GM12875 (cell line): ENCODE data around the gene GNAT2.

Experiments used
- H3K4me3 ChIP-seq: one replicate; pipeline ENCODE4 v1.5.1; 2011; ENCODE audit warnings: low read depth, low read length, control low read depth
- TF ChIP-seq, protein P1 (sequence below): IDR thresholded peaks from 2 replicates; pipeline ENCODE4 v1.5.1; 2011; ENCODE audit warnings: low read depth, mild to moderate bottlenecking, control low read depth, inconsistent platforms, low read length, moderate library complexity, borderline replicate concordance; ENCODE audit not compliant: insufficient read depth

Gene GNAT2

DNA sequence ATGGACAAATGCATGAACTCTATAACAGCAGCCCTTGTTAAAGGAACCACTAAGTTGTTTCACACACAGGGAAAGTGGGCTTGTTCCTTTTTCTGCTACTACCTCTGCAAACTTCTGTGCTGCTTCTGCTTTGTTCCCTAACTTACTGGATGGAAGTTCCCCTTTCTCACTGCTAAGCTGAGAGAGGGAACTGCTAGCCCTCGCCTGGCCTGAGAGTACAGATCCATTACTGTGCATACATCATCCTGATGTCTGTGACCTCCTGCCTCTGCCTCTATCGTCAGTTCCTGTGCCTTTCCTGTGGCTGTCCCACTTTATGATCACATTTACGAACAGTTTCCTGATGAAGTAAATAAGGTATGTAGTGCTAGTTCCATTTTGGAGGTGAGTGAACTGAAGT, 3.5 kb downstream of the GNAT2 start:
- H3K4me3 ChIP-seq: no peak overlapping the region
- TF ChIP-seq, protein P1, sequence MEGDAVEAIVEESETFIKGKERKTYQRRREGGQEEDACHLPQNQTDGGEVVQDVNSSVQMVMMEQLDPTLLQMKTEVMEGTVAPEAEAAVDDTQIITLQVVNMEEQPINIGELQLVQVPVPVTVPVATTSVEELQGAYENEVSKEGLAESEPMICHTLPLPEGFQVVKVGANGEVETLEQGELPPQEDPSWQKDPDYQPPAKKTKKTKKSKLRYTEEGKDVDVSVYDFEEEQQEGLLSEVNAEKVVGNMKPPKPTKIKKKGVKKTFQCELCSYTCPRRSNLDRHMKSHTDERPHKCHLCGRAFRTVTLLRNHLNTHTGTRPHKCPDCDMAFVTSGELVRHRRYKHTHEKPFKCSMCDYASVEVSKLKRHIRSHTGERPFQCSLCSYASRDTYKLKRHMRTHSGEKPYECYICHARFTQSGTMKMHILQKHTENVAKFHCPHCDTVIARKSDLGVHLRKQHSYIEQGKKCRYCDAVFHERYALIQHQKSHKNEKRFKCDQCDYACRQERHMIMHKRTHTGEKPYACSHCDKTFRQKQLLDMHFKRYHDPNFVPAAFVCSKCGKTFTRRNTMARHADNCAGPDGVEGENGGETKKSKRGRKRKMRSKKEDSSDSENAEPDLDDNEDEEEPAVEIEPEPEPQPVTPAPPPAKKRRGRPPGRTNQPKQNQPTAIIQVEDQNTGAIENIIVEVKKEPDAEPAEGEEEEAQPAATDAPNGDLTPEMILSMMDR: no peak

DNA sequence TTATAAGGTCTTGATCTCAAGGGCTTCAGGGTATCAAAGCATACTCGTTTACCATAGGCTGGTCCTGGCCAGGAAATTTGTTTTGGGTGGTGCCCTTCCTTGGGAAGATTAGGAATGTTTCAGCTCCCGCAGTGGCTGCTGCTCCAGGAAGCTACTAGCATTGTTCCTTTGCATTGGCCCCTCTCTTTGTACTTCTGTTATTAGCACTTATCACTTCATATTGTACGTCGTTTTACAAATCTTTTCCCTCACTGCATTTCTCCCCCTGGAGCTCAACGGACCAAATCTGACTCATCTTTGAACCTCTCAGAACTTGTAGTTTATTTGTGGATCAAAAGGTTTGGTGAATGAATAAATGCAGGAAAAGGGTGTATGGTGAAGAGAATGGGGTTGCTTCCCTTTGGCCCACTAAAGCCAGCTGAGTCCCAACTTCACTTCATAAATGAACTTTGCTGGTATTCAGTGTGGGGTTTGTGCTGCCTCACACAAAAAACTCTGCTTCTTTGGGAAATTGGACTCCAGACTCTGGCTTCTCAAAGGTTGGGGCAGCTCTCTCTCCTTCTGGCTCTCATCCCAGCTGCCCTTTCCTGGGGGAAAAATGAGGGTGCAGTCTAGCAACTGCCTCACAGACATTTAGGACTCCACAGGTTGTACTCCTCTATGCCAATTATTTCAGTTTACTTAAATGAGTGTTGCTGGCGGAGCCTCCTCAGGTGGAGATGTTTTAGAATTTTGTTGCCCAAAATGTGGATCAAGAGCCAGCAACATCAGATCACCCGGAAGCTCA, 5.9 kb downstream of the GNAT2 start:
- TF ChIP-seq, protein P1: no peak
- no peak overlapping the region for H3K4me3 ChIP-seq

DNA sequence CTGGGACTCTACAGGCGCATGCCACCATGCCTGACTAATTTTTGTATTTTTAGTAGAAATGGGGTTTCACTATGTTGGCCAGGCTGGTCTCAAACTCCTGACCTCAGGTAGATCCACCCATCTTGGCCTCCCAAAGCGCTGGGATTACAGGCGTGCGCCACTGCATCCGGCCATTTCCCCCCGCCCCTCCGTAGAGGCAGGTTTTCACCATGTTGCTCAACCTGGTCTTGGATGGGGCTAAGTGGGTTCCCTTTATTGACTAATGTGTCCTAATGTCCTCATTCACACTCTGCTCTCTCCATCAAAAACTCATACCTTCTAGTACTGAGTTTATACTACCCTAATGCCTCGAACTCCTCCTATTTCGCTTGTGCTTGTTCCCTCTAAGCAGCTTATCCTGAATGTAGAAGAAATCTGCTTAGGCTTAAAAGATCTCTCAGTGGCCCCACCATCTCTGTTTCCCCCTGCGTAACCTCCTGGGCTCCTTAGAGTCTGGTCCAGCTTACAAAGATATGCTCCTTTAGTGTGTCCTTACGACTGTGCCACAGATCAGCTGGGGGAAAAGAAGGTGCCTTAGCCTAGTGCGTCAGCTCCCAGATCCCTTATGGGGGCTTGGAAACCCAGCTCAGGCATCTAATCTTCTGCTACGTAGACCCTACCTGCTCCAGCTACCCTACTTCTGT, 8.0 kb downstream of the GNAT2 start:
- no peak overlapping the region for H3K4me3 ChIP-seq
- TF ChIP-seq, protein P1: no peak

DNA sequence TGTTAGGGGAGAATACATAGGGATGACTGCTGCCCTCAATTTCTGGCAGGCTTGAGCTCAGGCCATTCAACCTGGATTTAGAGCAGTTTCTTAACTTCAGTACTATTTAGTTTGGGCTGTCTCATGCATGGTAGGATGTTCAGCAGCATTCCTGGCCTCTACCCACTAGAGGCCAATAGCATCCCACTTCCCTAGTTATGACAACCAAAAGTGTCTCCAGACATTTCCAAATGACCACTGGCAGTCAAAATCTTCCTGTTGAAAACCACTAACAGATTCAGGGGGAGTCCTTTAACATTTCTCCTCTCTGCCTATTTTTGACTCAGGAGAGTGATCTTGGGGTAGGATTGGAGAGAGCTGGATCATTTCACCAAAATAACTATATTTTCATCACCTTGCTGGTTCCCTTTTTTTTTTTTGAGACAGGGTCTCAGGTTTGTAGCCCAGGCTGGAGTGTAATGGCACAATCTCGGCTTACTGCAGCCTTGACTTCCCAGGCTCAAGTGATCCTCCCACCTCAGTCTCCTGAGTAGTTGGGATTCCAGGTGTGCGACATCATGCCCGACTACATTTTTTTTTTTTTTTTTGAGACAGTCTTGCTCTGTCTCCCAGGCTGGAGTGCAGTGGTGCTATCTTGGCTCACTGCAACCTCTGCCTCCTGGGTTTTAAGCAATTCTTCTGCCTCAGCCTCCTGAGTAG, 8.7 kb downstream of the GNAT2 start:
- H3K4me3 ChIP-seq: no peak overlapping the region
- TF ChIP-seq, protein P1: no peak

DNA sequence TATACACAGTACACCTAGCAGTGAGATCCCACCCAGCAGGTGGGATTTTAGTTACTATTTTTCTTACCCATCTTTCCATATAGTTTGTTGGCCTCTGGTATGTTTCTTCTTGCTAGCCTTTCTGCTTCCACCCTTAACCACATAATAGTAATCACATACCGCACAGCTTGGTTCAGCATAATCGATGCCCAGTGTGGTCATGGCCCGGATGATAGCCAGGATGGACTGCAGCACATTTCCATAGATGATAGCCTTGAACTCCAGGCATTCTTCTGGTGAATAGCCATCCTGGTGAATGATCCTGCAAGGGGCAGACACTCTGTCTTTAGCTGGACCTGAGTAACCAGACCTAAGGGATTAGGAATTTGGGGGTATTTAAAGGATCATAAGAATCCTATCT, 9.5 kb downstream of the GNAT2 start:
- no peak overlapping the region for H3K4me3 ChIP-seq
- TF ChIP-seq, protein P1: no peak

DNA sequence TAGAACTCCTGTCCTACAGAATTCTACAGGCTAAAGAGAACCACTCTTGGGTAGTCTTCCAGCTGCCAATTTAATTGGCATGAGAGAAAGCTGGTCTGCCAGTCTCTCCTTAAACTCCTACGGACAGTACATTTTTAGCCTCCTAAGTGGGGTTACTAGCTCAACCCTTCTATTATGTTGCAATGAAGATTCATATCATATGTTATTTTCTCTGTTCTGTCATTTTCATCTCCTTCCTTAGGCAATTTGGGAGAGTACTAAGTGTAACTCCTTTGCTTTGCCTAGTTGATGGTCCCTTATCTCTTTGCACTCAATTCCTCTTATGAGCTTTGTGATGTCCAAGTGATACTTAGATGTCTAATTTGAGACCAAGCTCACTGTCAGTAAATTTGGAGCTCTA, 14.0 kb downstream of the GNAT2 start:
- TF ChIP-seq, protein P1: no peak
- H3K4me3 ChIP-seq: no peak overlapping the region

DNA sequence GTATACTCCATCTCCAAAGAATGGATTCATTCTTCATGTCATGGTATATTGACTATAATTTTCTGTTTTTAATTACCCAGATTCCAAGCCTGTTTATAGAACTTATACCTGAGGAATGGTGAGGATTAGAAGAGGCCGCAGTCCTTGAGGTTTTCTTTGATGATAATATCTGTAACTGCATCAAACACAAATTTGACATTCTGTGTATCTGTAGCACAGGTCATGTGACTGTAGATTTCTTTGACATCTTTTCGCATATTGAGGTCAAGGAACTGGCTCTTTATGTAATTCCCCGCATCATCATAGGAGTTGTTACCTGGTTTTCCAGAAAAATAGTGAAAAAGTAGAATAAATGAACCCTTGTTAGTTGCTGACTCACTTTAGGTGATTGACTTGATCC, 16.2 kb downstream of the GNAT2 start:
- TF ChIP-seq, protein P1: no peak
- H3K4me3 ChIP-seq: no peak overlapping the region
